Heart left ventricle (tissue), 16 donors: ENCODE measurements around the gene PACS1. TPM values are rescaled to one million over a fixed set of nuclear protein-coding genes. Genes with fewer than 3 reads are reported as not detected.

Experiments used
- ATAC-seq, 4 donors: fragments of 200-7000 bp; cut with Tn5 transposase; one replicate each; pipeline ENCODE4 v1.9.1; 2020 to 2022; ENCODE audit warnings: moderate library complexity in 4 of 4, mild to moderate bottlenecking in 3 of 4, moderate number of reproducible peaks in 1 of 4
- DNase-seq, 5 donors: peaks; one replicate each; pipeline ENCODE4 v3.0.0-alpha.2; 2020
- H3K27ac ChIP-seq, 12 donors: fragments of 200-600 bp; sonication (generic) in 4 of 12; one replicate each; pipeline versions ENCODE4 v1.5.0 to v1.8.0; 2016 to 2022; ENCODE audit warnings: mild to moderate bottlenecking in 2 of 12
- H3K27me3 ChIP-seq, 9 donors: fragments of 200-600 bp; sonication (generic) in 2 of 9; one replicate each; pipeline versions ENCODE4 v1.5.1 to v1.8.0; 2016 to 2022; ENCODE audit warnings: mild to moderate bottlenecking in 3 of 9
- H3K36me3 ChIP-seq, 9 donors: fragments of 200-600 bp; sonication (generic) in 2 of 9; one replicate each; pipeline versions ENCODE4 v1.5.0 to v1.8.0; 2018 to 2022; ENCODE audit warnings: mild to moderate bottlenecking in 2 of 9
- H3K4me1 ChIP-seq, 12 donors: fragments of 200-600 bp; sonication (generic) in 4 of 12; one replicate each; pipeline versions ENCODE4 v1.5.0 to v1.8.0; 2016 to 2022; ENCODE audit warnings: mild to moderate bottlenecking in 3 of 12
- H3K4me3 ChIP-seq, 12 donors: fragments of 200-600 bp; sonication (generic) in 4 of 12; one replicate each; pipeline versions ENCODE4 v1.5.0 to v1.8.0; 2017 to 2022; ENCODE audit warnings: mild to moderate bottlenecking in 9 of 12, moderate library complexity in 4 of 12
- H3K9me3 ChIP-seq, 12 donors: fragments of 200-600 bp; sonication (generic) in 4 of 12; one replicate each; pipeline versions ENCODE4 v1.5.0 to v1.8.0; 2016 to 2022; ENCODE audit warnings: mild to moderate bottlenecking in 1 of 12
- POLR2A ChIP-seq, 2 donors: fragments of 450-650 bp; IDR thresholded peaks; one replicate each; pipeline ENCODE4 v1.6.1; 2017; ENCODE audit warnings: antibody characterized with exemption in 2 of 2, mild to moderate bottlenecking in 2 of 2, moderate library complexity in 2 of 2
- WGBS, 4 donors: extraction: QIAGEN DNeasy Blood & Tissue Kit in 2 of 4; methylation state at CpG; one replicate each; pipeline versions ENCODE4 v1.1.5 to v1.1.7; 2013 to 2018; 5-methylcytosine and 5-hydroxymethylcytosine counted together
- intact Hi-C, 10 donors: fragments of 100-400 bp; cut with DNase I; formaldehyde crosslinking; loops; one replicate each; pipeline versions ENCODE4 v1.11.1 to v1.14.2; 2022
- polyA plus RNA-seq, 2 donors: library from polyadenylated mRNA; stranded (reverse); fragments of 200-250 nt; gene quantifications; one replicate each; pipeline ENCODE4 v1.2.3, GENCODE V29; 2013
- total RNA-seq, 9 donors: library from RNA; depleted of rRNA in 2 of 9; stranded (reverse); fragments of >200 nt in 2 of 9; fragmentation: NEBNext Ultra II Directional in 3 of 9; extraction: Animal tissue kit (Norgen Biotek cat#: 25700) in 3 of 9; gene quantifications; one replicate each; pipeline versions ENCODE4 v1.1.0 to v1.2.4, GENCODE V29; 2016 to 2023
- TF ChIP-seq, protein P1 (sequence below), 12 donors: fragments of 200-600 bp; sonication (generic) in 4 of 12; IDR thresholded peaks; one replicate each; pipeline versions ENCODE4 v1.5.0 to v1.8.0; 2018 to 2022; ENCODE audit warnings: antibody characterized with exemption in 12 of 12, mild to moderate bottlenecking in 5 of 12
- donor health status: ischemic (EF 13 %, LVEDD 7.1; RV severe dilation, severe dysfunction).
- donor health status: healthy with polysubstance abuse.
- donor health status: DM: no; HTN: yes; CAD: no.
- donor health status: DM: no; HTN: no; CAD: no.
- donor health status: ischemic (EF 25% LVEDD 6.9; RV normal size, moderate dysfunction).
- donor health status: ischemic (EF 25% LVEDD 5.7; RV mildly dilated, moderate dysfunction).
- donor health status: healthy.
- donor health status: DM: yes; HTN: yes; CAD: no.
- donor health status: ischemic (EF 35%, LVEDD 5.7; RV mildly dilated, moderate dysfunction).
- donor health status: nonischemic (EF 11% LVEDD 7.7; RV severe dilation, severe dysfunction).
- donor health status: DM: yes; HTN: yes; CAD: no.
- donor health status: PGD.
- donor health status: ischemic (EF 29% LVEDD 5.4; RV normal size, mild dysfunction).
- donor health status: nonischemic (EF 23%, LVEDD 6.1; RV moderate dilation, normal function).

PACS1 gene
- total and polyA plus RNA-seq, 11 donors: 30.6 to 151 (median 89.8) TPM

GRCh38 chr11:66062408-66062807 is 7.7 kb upstream of the PACS1 start:
- Histone ChIP-seq H3K27ac (no peak overlapping the region), H3K4me3 (no peak overlapping the region), H3K9me3 (no peaks in the 10 kb centered on the region), H3K27me3 (no peaks in the 10 kb centered on the region), H3K36me3 (peaks cover 0 to 100% (median 100%) of the 10 kb centered on the region in 9 donors), H3K4me1 (peaks cover 0 to 16% (median 0%) of the 10 kb centered on the region in 12 donors)
- intact Hi-C loops: no loop called here
- ATAC-seq (no peak), DNase-seq (no peak)
- TF ChIP-seq POLR2A (IDR thresholded peaks at IDR 0.05): no peak
- TF ChIP-seq, protein P1, sequence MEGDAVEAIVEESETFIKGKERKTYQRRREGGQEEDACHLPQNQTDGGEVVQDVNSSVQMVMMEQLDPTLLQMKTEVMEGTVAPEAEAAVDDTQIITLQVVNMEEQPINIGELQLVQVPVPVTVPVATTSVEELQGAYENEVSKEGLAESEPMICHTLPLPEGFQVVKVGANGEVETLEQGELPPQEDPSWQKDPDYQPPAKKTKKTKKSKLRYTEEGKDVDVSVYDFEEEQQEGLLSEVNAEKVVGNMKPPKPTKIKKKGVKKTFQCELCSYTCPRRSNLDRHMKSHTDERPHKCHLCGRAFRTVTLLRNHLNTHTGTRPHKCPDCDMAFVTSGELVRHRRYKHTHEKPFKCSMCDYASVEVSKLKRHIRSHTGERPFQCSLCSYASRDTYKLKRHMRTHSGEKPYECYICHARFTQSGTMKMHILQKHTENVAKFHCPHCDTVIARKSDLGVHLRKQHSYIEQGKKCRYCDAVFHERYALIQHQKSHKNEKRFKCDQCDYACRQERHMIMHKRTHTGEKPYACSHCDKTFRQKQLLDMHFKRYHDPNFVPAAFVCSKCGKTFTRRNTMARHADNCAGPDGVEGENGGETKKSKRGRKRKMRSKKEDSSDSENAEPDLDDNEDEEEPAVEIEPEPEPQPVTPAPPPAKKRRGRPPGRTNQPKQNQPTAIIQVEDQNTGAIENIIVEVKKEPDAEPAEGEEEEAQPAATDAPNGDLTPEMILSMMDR (IDR thresholded peaks at IDR 0.05): no peak
- 89 to 98% (median 91%) methylated on average over 2 of the region's 2 CpGs for WGBS, 4 donors

GRCh38 chr11:66063900-66064299 is 6.2 kb upstream of the PACS1 start:
- intact Hi-C loops: no loop called here
- H3K27me3 ChIP-seq: no peaks in the 10 kb centered on the region
- WGBS, 4 donors: 90 to 100% (median 97%) methylated on average over 2 of the region's 2 CpGs
- DNase-seq (no peak), ATAC-seq (no peak)
- H3K4me3 ChIP-seq: no peak overlapping the region
- TF ChIP-seq, protein P1 (IDR thresholded peaks at IDR 0.05): no peak
- no peak for TF ChIP-seq POLR2A (IDR thresholded peaks at IDR 0.05)
- no peak overlapping the region for H3K27ac ChIP-seq
- H3K36me3 ChIP-seq: peaks cover 0 to 100% (median 95%) of the 10 kb centered on the region in 9 donors
- H3K9me3 ChIP-seq: no peaks in the 10 kb centered on the region
- peaks cover 0 to 31% (median 13%) of the 10 kb centered on the region in 12 donors for H3K4me1 ChIP-seq

GRCh38 chr11:66064571-66064970 is 5.5 kb upstream of the PACS1 start:
- H3K36me3 ChIP-seq: peaks cover 0 to 96% (median 88%) of the 10 kb centered on the region in 9 donors
- no peak for DNase-seq
- TF ChIP-seq, protein P1 (IDR thresholded peaks at IDR 0.05): no peak
- TF ChIP-seq POLR2A (IDR thresholded peaks at IDR 0.05): no peak
- no peak for ATAC-seq
- WGBS, 4 donors: 95 to 100% (median 99%) methylated on average over 1 of the region's 1 CpG
- H3K27me3 ChIP-seq: no peaks in the 10 kb centered on the region
- intact Hi-C loops: no loop called here
- H3K27ac ChIP-seq: no peak overlapping the region
- no peak overlapping the region for H3K4me3 ChIP-seq
- no peaks in the 10 kb centered on the region for H3K9me3 ChIP-seq
- peaks cover 0 to 37% (median 19%) of the 10 kb centered on the region in 12 donors for H3K4me1 ChIP-seq

DNA sequence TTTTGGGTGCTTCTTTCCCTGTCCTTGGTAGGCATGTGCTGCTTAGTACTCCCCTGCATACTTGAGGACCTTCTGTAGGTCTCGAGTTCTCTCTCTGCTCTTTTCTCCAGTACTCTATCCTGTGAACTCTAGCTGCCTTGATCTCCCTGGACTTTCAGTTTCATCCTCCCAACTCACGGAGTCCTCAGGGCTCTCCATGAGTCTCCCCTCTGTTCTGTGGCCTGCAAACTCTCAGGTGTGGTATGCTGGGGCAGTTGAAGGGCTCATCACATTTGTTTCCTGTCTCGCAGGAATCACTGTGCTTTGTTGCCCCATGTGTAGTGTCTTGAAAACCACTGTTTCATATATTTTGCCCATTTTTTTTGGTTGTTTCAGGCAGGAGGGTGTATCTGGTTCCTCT is 3.3 kb upstream of the PACS1 start:
- Histone ChIP-seq H3K36me3 (peaks cover 0 to 74% (median 66%) of the 10 kb centered on the region in 9 donors), H3K4me3 (no peak overlapping the region), H3K9me3 (no peaks in the 10 kb centered on the region), H3K27ac (peak overlapping the region in 2 of 12 donors; percentile 7 to 69), H3K4me1 (peaks cover 0 to 44% (median 29%) of the 10 kb centered on the region in 12 donors), H3K27me3 (no peaks in the 10 kb centered on the region)
- no peak for DNase-seq
- TF ChIP-seq, protein P1 (IDR thresholded peaks at IDR 0.05): no peak
- no peak for TF ChIP-seq POLR2A (IDR thresholded peaks at IDR 0.05)
- no peak for ATAC-seq
- intact Hi-C loops: loop anchor here in 2 of 10 donors (5.0 kb wide), 1 partner anchor 66 kb away; no protein-coding TSS in a partner anchor
- WGBS, 4 donors: 81 to 89% (median 87%) methylated on average over 3 of the region's 3 CpGs
